ENCODE results near the gene FOSB. TPM values are rescaled to one million over a fixed set of nuclear protein-coding genes. Genes with fewer than 3 reads are reported as not detected.

The FOSB gene
- total and polyA plus RNA-seq, 9 of the 15 experiments (the other 6 are each of a cell fraction or from before 2014, with no cell fraction given), result 0.11 to 2.7 (median 0.73) TPM

DNA sequence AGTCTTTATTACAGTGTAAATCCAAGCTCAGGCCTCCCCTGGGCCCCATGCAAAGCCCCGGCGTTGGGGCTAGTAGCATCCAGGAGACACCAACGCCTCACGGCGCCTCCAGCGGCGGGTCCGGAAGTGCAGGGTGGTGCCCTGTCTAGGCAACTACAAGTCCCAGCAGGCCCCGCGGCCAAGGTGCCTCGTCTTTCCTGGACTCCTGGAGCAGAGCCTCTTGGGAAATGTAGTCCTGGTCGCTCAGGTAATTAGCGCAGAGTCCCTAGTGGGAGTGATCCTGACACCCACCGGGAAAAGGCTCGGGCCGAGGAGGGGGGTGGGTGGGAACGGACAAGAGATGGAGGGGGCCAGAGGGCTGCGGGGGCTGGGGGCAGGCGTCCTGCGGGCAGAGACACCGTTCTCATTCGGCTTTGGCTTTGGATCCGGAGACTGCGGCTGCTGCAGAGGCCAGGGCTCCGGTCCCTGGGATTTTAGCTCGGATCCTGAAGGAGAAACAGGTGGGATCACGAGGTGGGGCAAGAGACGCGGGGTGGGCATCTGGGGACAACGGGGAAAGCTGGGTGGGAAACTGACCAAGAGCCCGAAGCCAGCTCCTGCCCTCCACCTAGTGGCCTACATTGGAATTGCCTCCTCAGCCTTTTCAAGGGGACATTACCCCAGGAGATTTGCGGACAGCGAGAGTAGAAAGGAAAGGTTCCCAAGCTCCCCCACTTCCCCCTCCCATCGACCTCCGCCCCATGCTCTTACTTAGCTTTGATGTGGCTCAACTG is 17.7 kb downstream of the FOSB start (continued):
- TF ChIP-seq CEBPG (CRISPR knock-in tag; IDR thresholded peaks at IDR 0.05) (no peak), CEBPG (tag; conservative IDR thresholded peaks at IDR 0.05 in 1 of 2, IDR thresholded peaks at IDR 0.05 in 1 of 2) (no peak), GTF2F1 (IDR thresholded peaks at IDR 0.05; ENCODE audit: low read depth, low read length) (peak; percentile 21; the same call in 1 of the 2 replicates), THRAP3 (IDR thresholded peaks at IDR 0.05; ENCODE audit: borderline replicate concordance) (no peak), JUNB (CRISPR knock-in tag; conservative IDR thresholded peaks at IDR 0.05) (no peak), NR2F6 (CRISPR knock-in tag; IDR thresholded peaks at IDR 0.05) (no peak), TAF15 (IDR thresholded peaks at IDR 0.05; ENCODE audit: low read depth, low read length) (no peak), LEF1 (IDR thresholded peaks at IDR 0.05) (0 out of 2 replicates have a peak, but pooled peaks have one; percentile 66), MYNN (IDR thresholded peaks at IDR 0.05) (no peak), MYNN (CRISPR knock-in tag; IDR thresholded peaks at IDR 0.05) (no peak), ATF7 (IDR thresholded peaks at IDR 0.05) (peak; percentile 19; the same call in 1 of the 2 replicates), RAD21 (CRISPR knock-in tag; conservative IDR thresholded peaks at IDR 0.05 in 1 of 2, IDR thresholded peaks at IDR 0.05 in 1 of 2) (peak; percentile 46 to 63), DEAF1 (CRISPR knock-in tag; IDR thresholded peaks at IDR 0.05) (0 out of 2 replicates have a peak, but pooled peaks have one; percentile 45), SIN3A (IDR thresholded peaks at IDR 0.05; ENCODE audit: borderline replicate concordance in 2 of 2, control insufficient read depth in 1 of 2, low read depth in 2 of 2, low read length in 2 of 2) (0 out of 4 replicates have a peak, but pooled peaks of 1 of the 2 experiments have one; percentile 18), KAT8 (IDR thresholded peaks at IDR 0.05; ENCODE audit: low read depth) (no peak), NCOA1 (IDR thresholded peaks at IDR 0.05; ENCODE audit: low read depth) (0 out of 2 replicates have a peak, but pooled peaks have one; percentile 21), CBFA2T2 (conservative IDR thresholded peaks at IDR 0.05) (no peak), NFXL1 (CRISPR knock-in tag; IDR thresholded peaks at IDR 0.05) (no peak), ATF2 (CRISPR knock-in tag; IDR thresholded peaks at IDR 0.05) (no peak), TBP (optimal IDR thresholded peaks at IDR 0.05; ENCODE audit: low read depth, low read length) (peak; percentile 35), ZNF561 (CRISPR knock-in tag; conservative IDR thresholded peaks at IDR 0.05) (no peak), POLR2G (IDR thresholded peaks at IDR 0.05; ENCODE audit: low read depth, low read length) (peak; percentile 37; the same call in 1 of the 2 replicates)
- TF ChIP-seq, protein P1, sequence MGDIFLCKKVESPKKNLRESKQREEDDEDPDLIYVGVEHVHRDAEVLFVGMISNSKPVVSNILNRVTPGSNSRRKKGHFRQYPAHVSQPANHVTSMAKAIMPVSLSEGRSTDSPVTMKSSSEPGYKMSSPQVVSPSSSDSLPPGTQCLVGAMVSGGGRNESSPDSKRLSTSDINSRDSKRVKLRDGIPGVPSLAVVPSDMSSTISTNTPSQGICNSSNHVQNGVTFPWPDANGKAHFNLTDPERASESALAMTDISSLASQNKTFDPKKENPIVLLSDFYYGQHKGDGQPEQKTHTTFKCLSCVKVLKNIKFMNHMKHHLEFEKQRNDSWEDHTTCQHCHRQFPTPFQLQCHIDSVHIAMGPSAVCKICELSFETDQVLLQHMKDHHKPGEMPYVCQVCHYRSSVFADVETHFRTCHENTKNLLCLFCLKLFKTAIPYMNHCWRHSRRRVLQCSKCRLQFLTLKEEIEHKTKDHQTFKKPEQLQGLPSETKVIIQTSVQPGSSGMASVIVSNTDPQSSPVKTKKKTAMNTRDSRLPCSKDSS (IDR thresholded peaks at IDR 0.05; ENCODE audit: low read depth, partially characterized antibody), result no peak
- TF ChIP-seq, protein P2, sequence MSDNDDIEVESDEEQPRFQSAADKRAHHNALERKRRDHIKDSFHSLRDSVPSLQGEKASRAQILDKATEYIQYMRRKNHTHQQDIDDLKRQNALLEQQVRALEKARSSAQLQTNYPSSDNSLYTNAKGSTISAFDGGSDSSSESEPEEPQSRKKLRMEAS (CRISPR knock-in tag; IDR thresholded peaks at IDR 0.05), result no peak
